Fibroblast of mammary gland (primary cell): ENCODE measurements around the gene FOXN1.

Experiments used
- DNase-seq: peaks from one replicate; pipeline ENCODE4 v3.0.0-alpha.2; 2010; ENCODE audit warnings: low read depth
- H3K4me3 ChIP-seq: 2 replicates; pipeline ENCODE4 v1.5.1; 2011; ENCODE audit warnings: low read depth, mild to moderate bottlenecking, low read length, moderate library complexity; ENCODE audit not compliant: control insufficient read depth
- TF ChIP-seq, protein P1 (sequence below): conservative IDR thresholded peaks from 2 replicates; pipeline ENCODE4 v1.5.1; 2011; ENCODE audit warnings: low read depth, low read length, inconsistent platforms; ENCODE audit not compliant: control insufficient read depth, insufficient read depth

The FOXN1 gene

DNA sequence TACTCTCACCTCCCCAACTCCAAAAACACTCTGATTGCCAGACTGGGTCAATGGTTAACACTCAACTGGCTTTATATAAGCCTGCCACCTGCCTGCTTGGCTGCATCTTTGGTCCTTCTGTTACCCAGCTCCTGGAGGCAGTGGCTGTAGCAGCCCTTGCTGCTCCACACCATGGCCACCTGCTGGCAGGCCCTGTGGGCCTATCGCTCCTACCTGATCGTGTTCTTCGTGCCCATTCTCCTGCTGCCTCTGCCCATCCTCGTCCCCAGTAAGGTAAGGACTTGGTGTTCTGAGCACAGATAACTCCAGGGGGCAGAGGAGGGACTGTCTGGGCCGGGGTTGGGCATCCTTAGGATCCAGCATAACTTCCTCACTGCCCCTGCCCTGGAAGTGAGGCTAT, 32.6 kb upstream of the FOXN1 start, which contains the start of gene SLC13A2:
TSS of gene SLC13A2 (plus strand) at position 103 of the 400 bp plus-strand sequence. CDS start at position 172, 69 bp downstream.
- DNase-seq, result no peak
- TF ChIP-seq, protein P1, sequence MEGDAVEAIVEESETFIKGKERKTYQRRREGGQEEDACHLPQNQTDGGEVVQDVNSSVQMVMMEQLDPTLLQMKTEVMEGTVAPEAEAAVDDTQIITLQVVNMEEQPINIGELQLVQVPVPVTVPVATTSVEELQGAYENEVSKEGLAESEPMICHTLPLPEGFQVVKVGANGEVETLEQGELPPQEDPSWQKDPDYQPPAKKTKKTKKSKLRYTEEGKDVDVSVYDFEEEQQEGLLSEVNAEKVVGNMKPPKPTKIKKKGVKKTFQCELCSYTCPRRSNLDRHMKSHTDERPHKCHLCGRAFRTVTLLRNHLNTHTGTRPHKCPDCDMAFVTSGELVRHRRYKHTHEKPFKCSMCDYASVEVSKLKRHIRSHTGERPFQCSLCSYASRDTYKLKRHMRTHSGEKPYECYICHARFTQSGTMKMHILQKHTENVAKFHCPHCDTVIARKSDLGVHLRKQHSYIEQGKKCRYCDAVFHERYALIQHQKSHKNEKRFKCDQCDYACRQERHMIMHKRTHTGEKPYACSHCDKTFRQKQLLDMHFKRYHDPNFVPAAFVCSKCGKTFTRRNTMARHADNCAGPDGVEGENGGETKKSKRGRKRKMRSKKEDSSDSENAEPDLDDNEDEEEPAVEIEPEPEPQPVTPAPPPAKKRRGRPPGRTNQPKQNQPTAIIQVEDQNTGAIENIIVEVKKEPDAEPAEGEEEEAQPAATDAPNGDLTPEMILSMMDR, result no peak
- H3K4me3 ChIP-seq, result no peak within 1 kb of the TSS

DNA sequence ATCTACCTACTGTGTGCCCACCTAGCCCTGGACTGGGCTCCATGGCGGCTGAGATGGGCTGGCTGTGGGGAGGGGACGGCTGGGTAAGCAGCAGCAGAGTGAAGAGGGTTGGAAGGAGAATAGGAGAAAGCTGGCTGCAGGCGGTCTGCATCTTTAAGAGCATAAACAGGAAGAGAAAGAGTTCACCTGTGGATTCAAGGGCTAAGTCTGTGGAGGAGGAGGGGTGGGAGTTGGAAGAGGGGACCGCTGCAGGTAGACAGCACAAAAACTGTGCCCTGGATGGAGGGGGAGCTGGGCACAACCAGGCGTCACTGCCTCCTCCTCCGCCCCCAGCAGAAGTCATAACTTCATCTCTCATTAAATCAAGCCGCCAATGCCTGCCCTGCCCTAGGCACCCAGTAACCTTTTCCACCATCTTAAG, 32.0 kb upstream of the FOXN1 start:
- DNase-seq, result no peak
- H3K4me3 ChIP-seq, result no peak overlapping the region
- TF ChIP-seq, protein P1, result no peak

DNA sequence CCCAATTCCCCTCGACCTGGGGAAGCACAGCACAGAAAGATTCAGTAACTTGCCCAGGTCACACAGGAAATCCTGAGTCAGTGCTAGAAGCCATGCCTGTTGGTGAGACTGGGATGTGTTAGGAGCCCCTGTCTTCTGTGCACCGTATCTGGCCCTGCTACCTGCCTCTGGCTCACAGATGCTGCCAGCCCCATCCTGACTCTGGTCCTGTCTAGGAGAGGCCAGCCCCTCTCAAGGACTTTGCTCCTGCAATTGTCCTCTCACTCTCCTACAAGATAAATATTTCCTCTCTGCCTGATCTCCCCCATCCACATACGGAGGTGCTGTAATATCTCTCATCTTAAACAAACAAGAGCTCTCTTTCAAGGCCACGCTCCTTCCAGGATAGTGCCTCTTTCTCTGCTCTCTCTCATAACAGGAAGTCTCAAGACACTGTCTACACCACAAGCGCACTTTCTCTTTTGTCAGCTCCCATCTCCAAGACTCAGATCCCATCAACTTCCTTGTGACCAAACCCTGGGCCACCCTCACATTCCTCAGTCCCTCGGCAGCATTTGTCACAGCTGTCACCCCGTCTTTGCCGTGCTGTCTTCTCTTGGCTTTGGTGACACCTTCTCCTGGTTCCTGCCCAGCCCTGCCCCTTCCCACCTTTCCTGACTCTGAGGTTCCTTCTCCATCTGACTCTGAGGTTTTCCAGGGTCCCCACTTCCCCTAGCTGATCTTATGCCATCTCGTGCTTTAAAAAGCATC, 30.8 kb upstream of the FOXN1 start:
- TF ChIP-seq, protein P1, result no peak
- H3K4me3 ChIP-seq, result no peak overlapping the region
- no peak for DNase-seq

DNA sequence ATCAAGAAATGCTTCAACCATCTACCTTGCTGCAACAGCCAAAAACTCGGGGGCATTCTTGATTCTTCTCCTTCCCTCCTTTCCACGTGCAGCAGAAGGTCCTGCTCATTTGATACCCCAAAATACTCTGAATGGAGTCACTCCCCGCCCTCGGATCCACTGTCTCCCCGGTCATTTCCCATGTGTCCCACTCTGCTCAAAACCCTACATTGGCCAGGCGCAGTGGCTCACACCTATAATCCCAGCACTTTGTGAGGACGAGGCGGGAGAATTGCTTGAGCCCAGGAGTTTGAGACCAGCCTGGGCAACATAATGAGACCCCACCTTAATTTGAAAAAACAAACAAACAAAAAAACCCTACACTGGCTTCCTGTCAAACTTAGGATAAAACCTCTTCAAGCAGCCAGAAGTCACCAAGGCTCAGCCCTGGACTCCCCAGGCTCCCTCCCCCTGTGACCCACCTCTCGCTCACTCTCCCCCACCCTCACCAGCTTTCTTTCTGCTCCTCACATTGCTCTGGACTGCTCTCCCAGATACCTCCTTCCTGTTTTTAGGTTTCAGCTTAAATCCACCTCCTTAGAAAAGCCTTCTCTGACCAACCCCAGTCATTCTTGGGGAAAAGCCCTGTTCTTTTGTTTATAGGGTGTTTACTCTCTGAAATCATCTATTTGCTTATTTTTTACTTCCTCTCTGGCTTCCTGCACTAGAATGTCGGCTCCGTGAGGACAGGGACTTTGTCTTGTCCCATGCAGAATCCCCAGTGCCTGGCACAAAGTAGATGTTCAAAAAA, 29.9 kb upstream of the FOXN1 start:
- TF ChIP-seq, protein P1, result no peak
- no peak overlapping the region for H3K4me3 ChIP-seq
- no peak for DNase-seq

DNA sequence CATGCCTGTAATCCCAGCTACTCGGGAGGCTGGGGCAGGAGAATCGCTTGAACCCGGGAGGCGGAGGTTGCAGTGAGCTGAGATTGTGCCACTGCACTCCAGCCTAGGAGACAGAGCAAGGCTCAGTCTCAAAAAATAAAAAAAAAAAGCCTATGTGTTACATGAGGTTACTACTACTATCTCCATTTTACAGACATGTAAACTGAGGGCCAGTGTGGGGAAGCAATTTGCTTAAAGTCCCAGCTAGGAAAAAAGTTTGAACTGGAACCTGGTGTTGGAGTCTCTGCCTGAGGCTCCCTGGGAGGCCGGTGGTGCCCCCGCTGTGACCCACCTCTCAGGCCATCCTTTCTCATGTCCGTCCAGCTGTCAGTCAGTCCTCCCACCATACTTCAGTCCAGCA, 28.2 kb upstream of the FOXN1 start:
- H3K4me3 ChIP-seq, result no peak overlapping the region
- no peak for DNase-seq
- TF ChIP-seq, protein P1, result no peak

DNA sequence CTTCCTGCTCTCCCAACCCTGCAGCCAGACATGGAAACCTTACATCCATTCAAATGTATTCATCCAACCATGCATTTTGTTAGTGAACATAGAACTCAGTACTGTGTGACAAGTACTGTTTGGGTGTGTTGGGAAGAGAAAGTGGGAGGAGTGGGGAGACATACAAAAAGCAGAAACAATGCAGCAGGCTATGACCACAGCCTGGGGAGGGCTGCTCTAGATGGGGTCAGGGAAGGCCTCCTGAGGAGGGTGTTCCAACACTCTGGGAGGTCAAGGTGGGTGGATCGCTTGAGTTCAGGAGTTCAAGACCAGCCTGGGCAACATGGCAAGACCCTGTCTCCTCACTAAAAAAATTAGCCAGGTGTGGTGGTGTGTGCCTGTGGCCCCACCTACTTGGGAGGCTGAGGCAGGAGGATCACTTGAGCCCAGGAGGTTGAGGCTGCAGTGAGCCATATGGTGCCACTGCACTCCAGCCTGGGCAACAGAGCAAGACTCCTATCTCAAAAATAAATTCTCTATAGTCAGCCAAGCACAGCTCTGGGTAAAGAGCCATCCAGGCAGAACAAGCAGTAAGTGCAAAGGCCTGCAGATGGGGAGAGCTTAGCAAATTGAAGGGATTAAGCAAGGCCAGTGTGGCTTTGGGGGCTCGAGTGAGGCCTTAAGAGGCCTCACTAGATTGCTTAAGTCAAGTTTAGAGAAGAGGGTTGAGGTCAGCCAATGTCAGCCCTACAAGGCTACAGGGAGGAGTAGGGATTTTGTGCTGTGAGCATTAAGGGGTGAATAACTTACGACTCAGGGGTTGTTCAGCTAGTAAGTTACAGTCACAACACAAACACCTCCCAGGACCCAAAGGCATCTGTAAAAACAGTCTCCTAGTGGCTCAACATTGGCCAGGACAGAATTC, 27.2 kb upstream of the FOXN1 start:
- no peak overlapping the region for H3K4me3 ChIP-seq
- peak; percentile 25 for DNase-seq
- TF ChIP-seq, protein P1, result no peak
